Caco-2 (cell line): ENCODE data around the gene APOBR. TPM values are rescaled to one million over a fixed set of nuclear protein-coding genes. Genes with fewer than 3 reads are reported as not detected.
"Not testable (repeated sequence)": the region's sequence is repeated elsewhere in the genome, so short reads cannot be mapped to it uniquely, and the experiment has no call there.

Experiments
- Bru-seq: library from RNA; stranded (reverse); fragments of 400-500 nt; gene quantifications from one replicate; lab custom pipeline; 2021; lab: Mats Ljungman, UMichigan
- BruChase-seq, 2 experiments: library from RNA; stranded (reverse); fragments of 400-500 nt; gene quantifications; one replicate each; lab custom pipeline; 2021; lab: Mats Ljungman, UMichigan
- BruUV-seq: library from RNA; stranded (reverse); fragments of 400-500 nt; replicated peaks from 2 replicates; lab custom pipeline; 2021; lab: Mats Ljungman, UMichigan
- CTCF ChIA-PET: fragments of 300-600 bp; sonication (Branson Sonifier 250); formaldehyde crosslinking; loops from one replicate; lab custom pipeline; 2022; ENCODE audit warnings: antibody characterized with exemption; lab: Charles Lee
- POLR2A ChIA-PET: fragments of 300-600 bp; sonication (Branson Sonifier 250); formaldehyde crosslinking; loops from one replicate; lab custom pipeline; 2022; ENCODE audit warnings: antibody characterized with exemption; lab: Charles Lee
- DNase-seq, 2 experiments: peaks; one replicate each; pipeline versions ENCODE4 v3.0.0 to v3.0.0-alpha.2; 2020 to 2022
- H3K27me3 ChIP-seq: replicated peaks from 2 replicates; pipeline ENCODE4 v1.6.0; 2011; ENCODE audit warnings: low read length; ENCODE audit not compliant: control insufficient read depth, insufficient read depth
- H3K36me3 ChIP-seq: 2 replicates; pipeline ENCODE4 v1.5.1; 2011; ENCODE audit warnings: low read length; ENCODE audit not compliant: control insufficient read depth, insufficient read depth
- H3K4me1 ChIP-seq: fragments of 250-450 bp; sonication (Bioruptor Pico); 2 replicates; pipeline ENCODE4 v1.5.1; 2020; ENCODE audit warnings: mild to moderate bottlenecking
- H3K4me3 ChIP-seq: 2 replicates; pipeline ENCODE4 v1.5.1; 2011; ENCODE audit warnings: low read depth, mild to moderate bottlenecking, control low read depth, low read length
- H3K9me3 ChIP-seq: fragments of 250-450 bp; sonication (Bioruptor Pico); 2 replicates; pipeline ENCODE4 v1.5.1; 2020; ENCODE audit warnings: mild to moderate bottlenecking, moderate library complexity
- H3K27ac Mint-ChIP-seq: one replicate; pipeline ENCODE4 v1.8.0; 2022; ENCODE audit warnings: mixed read lengths; ENCODE audit not compliant: unreplicated experiment
- H3K27me3 Mint-ChIP-seq: one replicate; pipeline ENCODE4 v1.8.0; 2022; ENCODE audit warnings: mixed read lengths; ENCODE audit not compliant: insufficient read depth, unreplicated experiment
- H3K36me3 Mint-ChIP-seq: one replicate; pipeline ENCODE4 v1.8.0; 2022; ENCODE audit warnings: mild to moderate bottlenecking, mixed read lengths; ENCODE audit not compliant: insufficient read depth, unreplicated experiment
- H3K4me1 Mint-ChIP-seq: one replicate; pipeline ENCODE4 v1.8.0; 2022; ENCODE audit warnings: low read depth, mixed read lengths; ENCODE audit not compliant: unreplicated experiment
- H3K4me3 Mint-ChIP-seq: one replicate; pipeline ENCODE4 v1.8.0; 2022; ENCODE audit warnings: mild to moderate bottlenecking, moderate library complexity, mixed read lengths; ENCODE audit not compliant: unreplicated experiment
- H3K9me3 Mint-ChIP-seq: one replicate; pipeline ENCODE4 v1.8.0; 2022; ENCODE audit warnings: mixed read lengths; ENCODE audit not compliant: unreplicated experiment
- CTCF ChIP-seq, 2 experiments: fragments of 200-600 bp in 1 of 2; IDR thresholded peaks; 1 replicate in 1 of 2; 2 replicates in 1 of 2; pipeline versions ENCODE4 v1.5.1 to v1.8.0; 2011 to 2022; ENCODE audit warnings: antibody characterized with exemption in 1 of 2, control low read depth in 1 of 2, inconsistent platforms in 1 of 2, low read depth in 1 of 2, low read length in 1 of 2, mild to moderate bottlenecking in 1 of 2, moderate library complexity in 1 of 2; ENCODE audit not compliant: insufficient read depth in 1 of 2, severe bottlenecking in 1 of 2, unreplicated experiment in 1 of 2
- intact Hi-C: fragments of 100-400 bp; cut with micrococcal nuclease; formaldehyde crosslinking; loops from one replicate; pipeline ENCODE4 v1.10.0; 2022; ENCODE audit not compliant: unreplicated experiment
- long read RNA-seq: library from polyadenylated mRNA; stranded (forward); transcript quantifications from one replicate; pipeline ENCODE4 v2.0.0, GENCODE V29; 2022
- total RNA-seq: library from RNA; stranded (reverse); gene quantifications from 2 replicates; pipeline ENCODE4 v1.2.3, GENCODE V29; 2022

APOBR gene
- 0.61 and 0.63 TPM in 2 replicates for total RNA-seq
- percentile 32 among the genes with signal in this experiment for Bru-seq, nascent RNA
- percentile 32 among the genes with signal in this experiment for BruChase-seq, experiment 1, labeled RNA remaining after a 2-hour chase
- percentile 43 among the genes with signal in this experiment for BruChase-seq, experiment 2, labeled RNA remaining after a 6-hour chase
- long read RNA-seq, result 0 reads

- Mint-ChIP-seq H3K9me3 (no peaks in the 10 kb centered on the region), H3K36me3 (peaks cover 15% of the 10 kb centered on the region), H3K4me1 (peaks cover 9% of the 10 kb centered on the region), H3K4me3 (no peak within 1 kb of the TSS), H3K27me3 (peaks cover 6% of the 10 kb centered on the region), H3K27ac (no peak within 1 kb of the TSS)
- no peak for DNase-seq
- CTCF ChIA-PET, result no interaction called here
- Histone ChIP-seq H3K27me3 (no peaks in the 10 kb centered on the region), H3K4me1 (no peaks in the 10 kb centered on the region), H3K4me3 (no peak within 1 kb of the TSS), H3K36me3 (no peaks in the 10 kb centered on the region), H3K9me3 (no peaks in the 10 kb centered on the region)
- intact Hi-C loops, result no loop called here
- BruUV-seq, result no TSS peak
- POLR2A ChIA-PET, result no interaction called here
- TF ChIP-seq CTCF (IDR thresholded peaks at IDR 0.05; ENCODE audit: insufficient read depth in 1 of 2, low read depth in 1 of 2, low read length in 1 of 2, severe bottlenecking in 1 of 2, unreplicated experiment in 1 of 2), result no peak
Observed at GRCh38 chr16:28494121-28494851, at the start of gene APOBR. Gene APOBR, plus strand, starts transcription at chr16:28494643. Its CDS starts 39 bp downstream, at chr16:28494682.

- H3K4me1 Mint-ChIP-seq, H3K9me3 ChIP-seq, H3K9me3 Mint-ChIP-seq, H3K4me1 ChIP-seq, intact Hi-C loops, CTCF ChIA-PET, H3K36me3 ChIP-seq, POLR2A ChIA-PET, BruUV-seq, H3K36me3 Mint-ChIP-seq, DNase-seq, H3K27ac Mint-ChIP-seq, H3K4me3 Mint-ChIP-seq, H3K4me3 ChIP-seq, H3K27me3 Mint-ChIP-seq, H3K27me3 ChIP-seq: not testable (repeated sequence)
Observed at GRCh38 chr16:28446388-28446787, 48.1 kb upstream of the APOBR start.

GRCh38 chr16:28447081-28447480 lies 47.4 kb upstream of the APOBR start:
- H3K27me3 Mint-ChIP-seq, intact Hi-C loops, H3K36me3 ChIP-seq, BruUV-seq, DNase-seq, H3K9me3 Mint-ChIP-seq, H3K36me3 Mint-ChIP-seq, H3K27me3 ChIP-seq, H3K27ac Mint-ChIP-seq, H3K4me1 Mint-ChIP-seq, H3K4me3 ChIP-seq, CTCF ChIA-PET, H3K4me3 Mint-ChIP-seq, H3K4me1 ChIP-seq, H3K9me3 ChIP-seq, POLR2A ChIA-PET: not testable (repeated sequence)

- Mint-ChIP-seq H3K27ac (no peak overlapping the region), H3K4me3 (no peak overlapping the region), H3K9me3 (no peaks in the 10 kb centered on the region), H3K27me3 (no peaks in the 10 kb centered on the region), H3K36me3 (peaks cover 6% of the 10 kb centered on the region), H3K4me1 (no peaks in the 10 kb centered on the region)
- Histone ChIP-seq H3K9me3 (no peaks in the 10 kb centered on the region), H3K36me3 (no peaks in the 10 kb centered on the region), H3K4me3 (no peak overlapping the region), H3K4me1 (no peaks in the 10 kb centered on the region), H3K27me3 (no peaks in the 10 kb centered on the region)
- BruUV-seq, result no TSS peak
- CTCF ChIA-PET, result no interaction called here
- intact Hi-C loops, result no loop called here
- no peak for TF ChIP-seq CTCF (IDR thresholded peaks at IDR 0.05; ENCODE audit: insufficient read depth in 1 of 2, low read depth in 1 of 2, low read length in 1 of 2, severe bottlenecking in 1 of 2, unreplicated experiment in 1 of 2)
- DNase-seq, result no peak
- POLR2A ChIA-PET, result no interaction called here
Observed at GRCh38 chr16:28473714-28474265, 20.7 kb upstream of the APOBR start.
